Measurements from ENCODE around the gene OR52W1.

OR52W1 gene

GRCh38 chr11:6156628-6157359 lies 42.2 kb upstream of the OR52W1 start:
- no peaks in the 10 kb centered on the region for H3K9me2 ChIP-seq (replicated peaks; ENCODE audit: control insufficient read depth, low read length)
- H3K27me3 ChIP-seq (ENCODE audit: control insufficient read depth, low read length): no peaks in the 10 kb centered on the region
- no peaks in the 10 kb centered on the region for H3F3A ChIP-seq (ENCODE audit: control insufficient read depth, insufficient read depth)
- no peak overlapping the region for H3K4me2 ChIP-seq (ENCODE audit: low read length)
- H3K27ac ChIP-seq (ENCODE audit: low read depth, low read length): no peak overlapping the region
- H3K79me2 ChIP-seq (ENCODE audit: control insufficient read depth, low read length): no peaks in the 10 kb centered on the region
- H3K9me3 ChIP-seq (ENCODE audit: control insufficient read depth, insufficient read depth, low read length): no peaks in the 10 kb centered on the region
- no peaks in the 10 kb centered on the region for H4K20me1 ChIP-seq (ENCODE audit: control insufficient read depth, insufficient read depth, low read depth, low read length)
- H3K4me1 ChIP-seq (ENCODE audit: control insufficient read depth, low read length): no peaks in the 10 kb centered on the region
- H3K4me3 ChIP-seq (ENCODE audit: low read length): no peak overlapping the region
- no peaks in the 10 kb centered on the region for H3K36me3 ChIP-seq (ENCODE audit: control insufficient read depth, low read length)
- TF ChIP-seq CTCF (IDR thresholded peaks at IDR 0.05; ENCODE audit: low read depth, low read length, poor library complexity, severe bottlenecking) (no peak), EZH2phosphoT487 (IDR thresholded peaks at IDR 0.05; ENCODE audit: borderline replicate concordance, low read length) (no peak)

- TF ChIP-seq EZH2phosphoT487 (IDR thresholded peaks at IDR 0.05; ENCODE audit: borderline replicate concordance, low read length) (no peak), CTCF (IDR thresholded peaks at IDR 0.05; ENCODE audit: low read depth, low read length, poor library complexity, severe bottlenecking) (no peak)
- no peaks in the 10 kb centered on the region for H3F3A ChIP-seq (ENCODE audit: control insufficient read depth, insufficient read depth)
- no peaks in the 10 kb centered on the region for H3K9me2 ChIP-seq (replicated peaks; ENCODE audit: control insufficient read depth, low read length)
- no peaks in the 10 kb centered on the region for H3K27me3 ChIP-seq (ENCODE audit: control insufficient read depth, low read length)
- H3K4me1 ChIP-seq (ENCODE audit: control insufficient read depth, low read length): no peaks in the 10 kb centered on the region
- H3K4me3 ChIP-seq (ENCODE audit: low read length): no peak within 1 kb of the TSS
- no peaks in the 10 kb centered on the region for H3K9me3 ChIP-seq (ENCODE audit: control insufficient read depth, insufficient read depth, low read length)
- H3K36me3 ChIP-seq (ENCODE audit: control insufficient read depth, low read length): no peaks in the 10 kb centered on the region
- no peak within 1 kb of the TSS for H3K27ac ChIP-seq (ENCODE audit: low read depth, low read length)
- H4K20me1 ChIP-seq (ENCODE audit: control insufficient read depth, insufficient read depth, low read depth, low read length): no peaks in the 10 kb centered on the region
- H3K4me2 ChIP-seq (ENCODE audit: low read length): no peak within 1 kb of the TSS
- no peaks in the 10 kb centered on the region for H3K79me2 ChIP-seq (ENCODE audit: control insufficient read depth, low read length)
Observed at GRCh38 chr11:6170226-6170625, 28.8 kb upstream of the OR52W1 start, which contains the start of gene OR52B2. TSS of gene OR52B2 (minus strand) at chr11:6170326. CDS start at chr11:6170326, 0 bp downstream.

- Histone ChIP-seq H3K27me3 (ENCODE audit: control insufficient read depth, low read length) (peaks cover 3% of the 10 kb centered on the region; the same call in 1 of the 2 replicates), H3K79me2 (ENCODE audit: control insufficient read depth, low read length) (no peaks in the 10 kb centered on the region), H3K4me2 (ENCODE audit: low read length) (no peak overlapping the region), H3K36me3 (ENCODE audit: control insufficient read depth, low read length) (no peaks in the 10 kb centered on the region), H3K9me3 (ENCODE audit: control insufficient read depth, insufficient read depth, low read length) (no peaks in the 10 kb centered on the region), H3F3A (ENCODE audit: control insufficient read depth, insufficient read depth) (no peaks in the 10 kb centered on the region), H3K9me2 (replicated peaks; ENCODE audit: control insufficient read depth, low read length) (no peaks in the 10 kb centered on the region), H3K27ac (ENCODE audit: low read depth, low read length) (no peak overlapping the region), H4K20me1 (ENCODE audit: control insufficient read depth, insufficient read depth, low read depth, low read length) (no peaks in the 10 kb centered on the region), H3K4me3 (ENCODE audit: low read length) (no peak overlapping the region), H3K4me1 (ENCODE audit: control insufficient read depth, low read length) (no peaks in the 10 kb centered on the region)
- TF ChIP-seq CTCF (IDR thresholded peaks at IDR 0.05; ENCODE audit: low read depth, low read length, poor library complexity, severe bottlenecking) (no peak), EZH2phosphoT487 (IDR thresholded peaks at IDR 0.05; ENCODE audit: borderline replicate concordance, low read length) (no peak)
Observed at GRCh38 chr11:6175440-6175839, 23.6 kb upstream of the OR52W1 start.
